HFF-Myc (cell line): ENCODE data around the gene CREB3L2.

Experiments
- DNase-seq: peaks from one replicate; pipeline ENCODE4 v3.0.0-alpha.2; 2011; ENCODE audit warnings: low read depth; ENCODE audit errors: extremely low read depth
- H3K4me3 ChIP-seq: replicated peaks from 2 replicates; pipeline ENCODE4 v1.5.1; 2011; ENCODE audit warnings: low read depth, mild to moderate bottlenecking, control low read depth, low read length
- CTCF ChIP-seq: IDR thresholded peaks from 2 replicates; pipeline ENCODE4 v1.5.1; 2012; ENCODE audit warnings: mild to moderate bottlenecking, low read depth, low read length, control low read depth; ENCODE audit errors: missing control alignments

Gene CREB3L2

GRCh38 chr7:138004936-138005335, 3.0 kb upstream of the CREB3L2 start:
- TF ChIP-seq CTCF: no peak
- H3K4me3 ChIP-seq: no peak overlapping the region
- DNase-seq: no peak

GRCh38 chr7:138004046-138004445, 2.2 kb upstream of the CREB3L2 start:
- TF ChIP-seq CTCF: no peak
- no peak for DNase-seq
- H3K4me3 ChIP-seq: no peak overlapping the region

GRCh38 chr7:138002828-138003189, 923 bp upstream of the CREB3L2 start:
- no peak for TF ChIP-seq CTCF
- no peak overlapping the region for H3K4me3 ChIP-seq

GRCh38 chr7:138002096-138002827, 376 bp upstream of the CREB3L2 start:
- TF ChIP-seq CTCF: peak; percentile 91
- peak overlapping the region; percentile 98 for H3K4me3 ChIP-seq
- peak; percentile 99 for DNase-seq

More at GRCh38 chr7:138002828-138003189, 923 bp upstream of the CREB3L2 start:
- DNase-seq: no peak

GRCh38 chr7:138000081-138000701, 1.7 kb downstream of the CREB3L2 start:
- peak; percentile 94 for DNase-seq
- TF ChIP-seq CTCF: no peak
- peak overlapping the region; percentile 98 for H3K4me3 ChIP-seq

GRCh38 chr7:137999496-138000080, 2.3 kb downstream of the CREB3L2 start:
- no peak for TF ChIP-seq CTCF
- no peak for DNase-seq
- peak overlapping the region; percentile 98 for H3K4me3 ChIP-seq
